SIG-M5 treated with dmso at 0.1 percent for 504 hours (cell line): ENCODE results near the gene MYMK.

Experiments used
- DNase-seq: peaks from one replicate; lab custom pipeline; 2025; ENCODE audit not compliant: unreplicated experiment; lab: John Stamatoyannopoulos, UW

The MYMK gene

GRCh38 chr9:133558191-133559126, 33.7 kb upstream of the MYMK start:
- DNase-seq = no peak

GRCh38 chr9:133557581-133557980, 32.8 kb upstream of the MYMK start:
- no peak for DNase-seq

- DNase-seq = no peak
These were observed 31.6 kb upstream of the MYMK start for GRCh38 chr9:133556354-133556753.

GRCh38 chr9:133554729-133555128, 30.0 kb upstream of the MYMK start:
- DNase-seq = no peak

- no peak for DNase-seq
These were observed 29.4 kb upstream of the MYMK start for GRCh38 chr9:133553973-133554713.

DNA sequence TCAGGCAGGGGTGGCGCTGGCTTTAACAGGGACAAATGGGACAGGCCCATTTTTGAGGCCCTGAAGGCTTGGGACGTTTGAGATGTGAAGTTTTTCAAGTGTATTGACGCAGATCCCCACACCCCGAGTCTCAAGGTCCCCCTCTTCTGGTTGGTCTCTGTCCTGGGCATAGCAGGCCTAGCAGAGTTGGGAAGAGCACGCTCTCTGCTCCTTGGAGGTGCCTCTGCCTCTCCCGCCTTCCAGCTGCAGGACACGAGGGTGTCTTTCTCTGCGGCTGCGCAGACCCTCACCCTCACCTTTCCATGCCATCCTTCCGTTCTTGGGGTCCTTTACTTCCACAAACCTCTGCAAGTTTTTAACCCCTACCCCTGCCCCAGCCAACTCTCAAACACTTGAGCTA, 28.4 kb upstream of the MYMK start:
- DNase-seq = no peak

GRCh38 chr9:133552236-133552635, 27.5 kb upstream of the MYMK start:
- no peak for DNase-seq

DNA sequence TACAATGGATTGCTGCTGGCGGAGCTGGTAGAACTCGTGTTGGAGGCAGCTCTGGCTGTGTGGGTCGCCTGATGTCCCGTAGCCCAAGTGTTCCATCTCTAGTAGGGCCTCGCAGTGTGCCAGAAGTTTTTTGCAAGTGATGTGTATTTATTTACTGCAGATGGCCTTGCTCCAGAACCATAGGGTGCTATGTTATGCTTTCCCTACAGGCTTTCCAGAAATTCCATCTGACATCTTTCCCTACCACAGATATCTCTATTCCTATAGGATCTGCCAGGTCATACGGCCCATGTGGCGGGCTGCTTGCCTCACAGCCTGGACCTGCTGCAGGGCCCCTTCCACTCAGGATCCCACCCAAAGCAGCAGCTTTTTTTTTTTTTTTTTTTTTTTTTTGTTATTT, 26.7 kb upstream of the MYMK start:
- DNase-seq = no peak

GRCh38 chr9:133547116-133547515, 22.4 kb upstream of the MYMK start:
- DNase-seq = no peak

GRCh38 chr9:133546287-133546680, 21.5 kb upstream of the MYMK start:
- DNase-seq = no peak

- no peak for DNase-seq
These were observed 20.9 kb upstream of the MYMK start for GRCh38 chr9:133545494-133546286.

GRCh38 chr9:133543772-133544467, 19.2 kb upstream of the MYMK start:
- DNase-seq = no peak

GRCh38 chr9:133542002-133542401, 17.2 kb upstream of the MYMK start:
- no peak for DNase-seq

GRCh38 chr9:133540698-133541025, 15.9 kb upstream of the MYMK start:
- no peak for DNase-seq

GRCh38 chr9:133539991-133540697, 15.4 kb upstream of the MYMK start:
- DNase-seq = peak; percentile 42

DNA sequence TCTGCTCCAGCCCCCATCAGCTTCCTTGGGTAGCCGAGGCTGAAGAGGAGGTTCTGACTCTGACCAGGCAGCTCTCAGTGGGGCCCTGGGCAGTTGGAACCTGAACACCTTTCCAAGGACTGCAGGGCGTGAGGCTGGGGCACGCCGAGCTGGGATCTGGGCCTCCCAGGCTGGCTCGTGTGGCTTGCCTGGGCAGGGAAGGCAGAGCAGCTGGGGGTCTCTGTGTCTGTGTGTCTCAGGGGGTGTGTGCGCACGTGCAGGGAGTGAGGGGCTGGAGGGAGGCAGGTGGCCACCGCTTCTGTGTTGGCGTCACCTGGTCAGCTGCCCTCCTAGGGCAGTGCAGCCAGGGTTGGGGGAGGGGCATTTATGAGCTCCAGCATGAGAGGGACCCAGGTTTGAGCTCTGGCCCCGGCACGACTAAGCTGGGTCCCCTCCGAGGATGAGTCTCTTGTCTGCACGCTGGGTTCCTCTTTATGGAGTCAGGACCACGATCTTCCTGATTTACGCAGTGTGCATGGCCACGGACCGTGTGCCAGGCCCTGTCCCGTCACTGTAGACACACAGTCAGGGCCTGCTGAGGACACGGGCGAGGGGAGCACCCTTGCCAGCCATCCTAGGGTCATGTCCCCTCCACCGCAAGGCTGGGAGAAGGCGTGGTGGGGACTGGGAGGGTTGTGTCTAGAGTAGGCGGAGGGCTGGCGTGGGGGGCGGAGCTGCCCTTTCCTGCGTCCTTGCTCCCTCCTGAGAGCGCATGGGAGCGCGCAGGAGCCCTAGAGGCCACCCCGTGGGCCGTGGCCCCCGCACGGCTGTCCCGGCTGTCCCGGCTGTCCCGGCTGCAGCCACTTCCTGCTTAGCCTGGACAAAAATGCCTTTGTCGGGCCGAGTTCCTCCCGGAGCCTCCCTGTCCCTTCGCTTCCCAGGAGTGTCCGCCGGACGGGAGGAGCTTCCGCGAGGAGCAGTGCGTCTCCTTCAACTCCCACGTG, 14.4 kb upstream of the MYMK start:
- DNase-seq = no peak

- no peak for DNase-seq
These were observed 13.4 kb upstream of the MYMK start for GRCh38 chr9:133538176-133538575.

DNA sequence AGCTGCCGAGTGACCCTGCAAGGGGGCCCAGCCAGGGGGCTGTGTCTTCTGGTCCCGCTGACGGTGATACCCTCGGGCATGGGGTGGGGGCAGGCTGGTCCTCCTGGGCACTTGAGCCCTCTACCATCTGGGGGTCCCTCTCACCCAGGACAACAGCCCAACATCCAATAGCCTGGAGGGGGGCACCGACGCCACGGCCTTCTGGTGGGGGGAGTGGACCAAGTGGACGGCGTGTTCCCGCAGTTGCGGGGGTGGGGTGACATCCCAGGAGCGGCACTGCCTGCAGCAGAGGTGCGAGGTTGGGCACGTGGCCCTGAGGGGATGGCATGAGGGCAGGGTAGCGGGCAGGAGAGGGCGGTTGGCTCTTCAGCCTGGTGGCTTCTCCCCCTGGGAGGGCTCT, 12.5 kb upstream of the MYMK start:
- DNase-seq = no peak

DNA sequence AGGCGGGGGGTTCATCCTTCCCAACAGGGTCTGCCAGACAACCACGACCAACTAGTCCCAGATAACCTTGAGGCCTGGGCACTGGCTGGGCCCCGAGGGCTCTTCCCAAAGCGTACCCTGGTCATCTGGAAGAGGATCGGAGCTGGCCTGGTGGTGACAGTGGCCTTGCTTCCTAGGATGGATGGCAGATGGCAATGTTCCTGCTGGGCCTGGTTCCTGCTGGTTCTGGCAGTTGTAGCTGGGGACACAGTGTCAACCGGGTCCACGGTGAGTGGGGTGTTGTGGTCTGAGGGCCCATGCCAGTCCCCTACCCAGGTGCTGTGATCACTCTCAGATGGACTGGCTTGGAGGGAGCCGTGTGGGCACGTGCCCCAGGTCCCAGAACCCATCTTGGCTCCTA, 11.8 kb upstream of the MYMK start:
- DNase-seq = no peak
